Adrenal gland (tissue), 12 donors: ENCODE measurements around the gene EZH1. TPM values are rescaled to one million over a fixed set of nuclear protein-coding genes. Genes with fewer than 3 reads are reported as not detected.
"Not testable (repeated sequence)": the region's sequence is repeated elsewhere in the genome, so short reads cannot be mapped to it uniquely, and the experiment has no call there.

Experiments used
- DNase-seq, 7 donors: peaks; one replicate each; pipeline ENCODE4 v3.0.0-alpha.2; 2019 to 2020
- H3K27ac ChIP-seq, 5 donors: fragments of 200-600 bp; sonication (generic) in 4 of 5; 1 replicate in 3 of 5; 2 replicates in 2 of 5; pipeline versions ENCODE4 v1.5.1 to v1.8.0; 2016 to 2020; ENCODE audit warnings: mild to moderate bottlenecking in 1 of 5
- H3K27me3 ChIP-seq: fragments of 200-600 bp; 2 replicates; pipeline ENCODE4 v1.8.0; 2021
- H3K36me3 ChIP-seq, 2 donors: fragments of 200-600 bp; replicated peaks in 1 of 2; 1 replicate in 1 of 2; 2 replicates in 1 of 2; pipeline versions ENCODE4 v1.5.1 to v1.8.0; 2018 to 2022
- H3K4me1 ChIP-seq, 2 donors: fragments of 200-600 bp; replicated peaks in 1 of 2; 1 replicate in 1 of 2; 2 replicates in 1 of 2; pipeline versions ENCODE4 v1.5.1 to v1.8.0; 2018 to 2021
- H3K4me3 ChIP-seq, 4 donors: fragments of 200-600 bp; sonication (generic) in 3 of 4; one replicate each; pipeline ENCODE4 v1.5.1; 2016 to 2018
- H3K9me3 ChIP-seq, 3 donors: fragments of 200-600 bp; sonication (generic) in 1 of 3; replicated peaks in 1 of 3; 1 replicate in 2 of 3; 2 replicates in 1 of 3; pipeline versions ENCODE4 v1.5.1 to v1.8.0; 2016 to 2021
- CTCF ChIP-seq, 6 experiments: fragments of 450-650 bp in 4 of 6; fragments of 200-600 bp in 2 of 6; sonication (generic) in 1 of 6; IDR thresholded peaks; 1 replicate in 5 of 6; 2 replicates in 1 of 6; pipeline versions ENCODE4 v1.5.1 to v1.8.0; 2016 to 2021; ENCODE audit warnings: antibody characterized with exemption in 6 of 6, mild to moderate bottlenecking in 2 of 6, moderate library complexity in 1 of 6
- POLR2A ChIP-seq, 2 donors: fragments of 450-650 bp; IDR thresholded peaks; one replicate each; pipeline ENCODE4 v1.6.1; 2017; ENCODE audit warnings: antibody characterized with exemption in 2 of 2, mild to moderate bottlenecking in 2 of 2, moderate library complexity in 1 of 2
- WGBS, 4 donors: extraction: QIAGEN DNeasy Blood & Tissue Kit in 2 of 4; methylation state at CpG; one replicate each; pipeline versions ENCODE4 v1.1.5 to v1.1.7; 2013 to 2017; 5-methylcytosine and 5-hydroxymethylcytosine counted together
- intact Hi-C, 2 donors: fragments of 100-400 bp; cut with DNase I; formaldehyde crosslinking; loops; one replicate each; pipeline versions ENCODE4 v1.14.1 to v1.15.0; 2022 to 2023
- polyA plus RNA-seq, 3 donors: library from polyadenylated mRNA; stranded (reverse); fragments of 200-250 nt in 2 of 3; fragments of 350-450 nt in 1 of 3; fragmentation: Illumina TruSeq in 1 of 3; extraction: RNeasy Lipid Tissue Mini Kit (QIAGEN cat#74804) in 1 of 3; gene quantifications; one replicate each; pipeline ENCODE4 v1.2.3, GENCODE V29; 2013 to 2014
- total RNA-seq, 9 donors: library from RNA; depleted of rRNA in 4 of 9; stranded (reverse); fragments of >200 nt in 4 of 9; fragments of 120-200 nt in 1 of 9; fragmentation: NEBNext Ultra II Directional in 1 of 9; extraction: Animal tissue kit (Norgen Biotek cat#: 25700) in 1 of 9; gene quantifications; one replicate each; pipeline versions ENCODE4 v1.1.0 to v1.2.4, GENCODE V29; 2013 to 2023
- donor health status: healthy with polysubstance abuse.
- donor health status: Bipolar disorder and iron deficiency.
- donor health status: DM: yes; HTN: yes; CAD: no.
- donor health status: DM: no; HTN: no; CAD: no.
- donor health status: DM: no; HTN: no; CAD: no.
- donor health status: DM: yes; HTN: yes; CAD: no.

The EZH1 gene
- total and polyA plus RNA-seq, 12 donors, result 17.6 to 49.1 (median 29.5) TPM

- H3K9me3 ChIP-seq, result no peaks in the 10 kb centered on the region
- TF ChIP-seq CTCF (IDR thresholded peaks at IDR 0.05), result no peak
- TF ChIP-seq POLR2A (IDR thresholded peaks at IDR 0.05), result no peak
- no peaks in the 10 kb centered on the region for H3K27me3 ChIP-seq
- intact Hi-C loops, result loop anchor here (5.0 to 10.0 kb wide), 2 partner anchors 58 to 85 kb away; no protein-coding TSS in a partner anchor
- no peak overlapping the region for H3K4me3 ChIP-seq
- H3K4me1 ChIP-seq, result peaks cover 33 to 55% of the 10 kb centered on the region in 2 donors
- 52 to 75% (median 62%) methylated on average over 12 to 87 of the region's 87 CpGs for whole genome bisulfite sequencing, 4 donors
- peak overlapping the region in 2 of 5 donors; percentile 63 to 69 for H3K27ac ChIP-seq
- H3K36me3 ChIP-seq, result peaks cover 0 to 73% of the 10 kb centered on the region in 2 donors
- DNase-seq, result peak in 1 of 7 donors; percentile 19
Measured at GRCh38 chr17:42669977-42670788, 74.7 kb downstream of the EZH1 start.

GRCh38 chr17:42669705-42669976 is 75.2 kb downstream of the EZH1 start:
- H3K9me3 ChIP-seq, result no peaks in the 10 kb centered on the region
- no peaks in the 10 kb centered on the region for H3K27me3 ChIP-seq
- intact Hi-C loops, result no loop called here
- DNase-seq, result no peak
- no peak overlapping the region for H3K4me3 ChIP-seq
- TF ChIP-seq CTCF (IDR thresholded peaks at IDR 0.05) (no peak), POLR2A (IDR thresholded peaks at IDR 0.05) (no peak)
- peaks cover 27 to 49% of the 10 kb centered on the region in 2 donors for H3K4me1 ChIP-seq
- peak overlapping the region in 2 of 5 donors; percentile 63 to 69 for H3K27ac ChIP-seq
- peaks cover 0 to 78% of the 10 kb centered on the region in 2 donors for H3K36me3 ChIP-seq
- 78 to 100% (median 90%) methylated on average over 1 to 12 of the region's 12 CpGs for WGBS, 4 donors

- H3K4me1 ChIP-seq, result peaks cover 15 to 31% of the 10 kb centered on the region in 2 donors
- WGBS, 4 donors, result 29 to 45% (median 36%) methylated on average over 5 to 7 of the region's 7 CpGs
- no peaks in the 10 kb centered on the region for H3K9me3 ChIP-seq
- intact Hi-C loops, result no loop called here
- peak overlapping the region; percentile 53 to 86 (median 72) for H3K27ac ChIP-seq
- H3K4me3 ChIP-seq, result no peak overlapping the region
- TF ChIP-seq CTCF (IDR thresholded peaks at IDR 0.05), result no peak
- peak in 1 of 2 donors; percentile 23 for TF ChIP-seq POLR2A (IDR thresholded peaks at IDR 0.05)
- DNase-seq, result peak; percentile 78 to 95 (median 92)
- peaks cover 0 to 88% of the 10 kb centered on the region in 2 donors for H3K36me3 ChIP-seq
- no peaks in the 10 kb centered on the region for H3K27me3 ChIP-seq
Measured at GRCh38 chr17:42667088-42667951, 77.5 kb downstream of the EZH1 start.

GRCh38 chr17:42666126-42666525 is 78.7 kb downstream of the EZH1 start:
- DNase-seq, H3K9me3 ChIP-seq, H3K4me3 ChIP-seq, H3K27me3 ChIP-seq, intact Hi-C loops: not testable (repeated sequence)
- Histone ChIP-seq H3K36me3 (peaks cover 0 to 85% of the 10 kb centered on the region in 2 donors), H3K4me1 (peaks cover 15 to 35% of the 10 kb centered on the region in 2 donors), H3K27ac (peak overlapping the region in 2 of 5 donors; percentile 86)
- WGBS, 4 donors, result 86 to 91% (median 90%) methylated on average over 7 to 13 of the region's 16 CpGs
